ENCODE measurements around the gene RHOC. TPM values are rescaled to one million over a fixed set of nuclear protein-coding genes. Genes with fewer than 3 reads are reported as not detected.

The RHOC gene
- polyA plus RNA-seq, 1 of the 3 experiments (the other 2 are of a cell fraction): 1,028 TPM

GRCh38 chr1:112697781-112698201, 9.1 kb downstream of the RHOC start:
- peaks cover 20 to 68% of the 10 kb centered on the region in 2 experiments for H3K36me3 ChIP-seq (replicated peaks in 1 of 2; ENCODE audit: control insufficient read depth in 1 of 2, insufficient read depth in 2 of 2, low read length in 1 of 2)
- H3K4me2 ChIP-seq: no peak overlapping the region
- DNase-seq: no peak
- peaks cover 25 to 32% of the 10 kb centered on the region in 2 experiments; a peak in 3 of 4 replicates for H3K4me1 ChIP-seq (ENCODE audit: control insufficient read depth in 1 of 2, insufficient read depth in 2 of 2, low read depth in 1 of 2, low read length in 1 of 2)
- CTCF ChIA-PET: interaction anchor here (0.9 to 4.4 kb wide), 4 partner anchors 24 to 307 kb away, joined by 3 to 21 read pairs (median 5); no protein-coding TSS in a partner anchor
- WGBS (ENCODE audit: low lambda C conversion rate): 98% methylated on average over 8 of the region's 9 CpGs
- no peak overlapping the region for H3K4me3 ChIP-seq (ENCODE audit: low read depth in 2 of 2, low read length in 1 of 2)
- no peak overlapping the region for H3K9ac ChIP-seq
- no peak for TF ChIP-seq JUND (IDR thresholded peaks at IDR 0.05)
- no peak for TF ChIP-seq NRF1 (IDR thresholded peaks at IDR 0.05; ENCODE audit: low read depth, low read length)
- no peak for TF ChIP-seq RFX5 (IDR thresholded peaks at IDR 0.05; ENCODE audit: low read length)
- no peak for TF ChIP-seq NFIC (IDR thresholded peaks at IDR 0.05; ENCODE audit: borderline replicate concordance)
- TF ChIP-seq GABPA (IDR thresholded peaks at IDR 0.05; ENCODE audit: low read depth): no peak
- no peak for TF ChIP-seq GATA2 (CRISPR knock-in tag; IDR thresholded peaks at IDR 0.05)
- TF ChIP-seq PBX3 (IDR thresholded peaks at IDR 0.05): no peak
- no peak for TF ChIP-seq IRF3 (IDR thresholded peaks at IDR 0.05; ENCODE audit: low read depth, low read length)
- TF ChIP-seq ZBTB33 (IDR thresholded peaks at IDR 0.05; ENCODE audit: borderline replicate concordance, low read depth): no peak
- no peak for TF ChIP-seq TEAD4 (IDR thresholded peaks at IDR 0.05; ENCODE audit: borderline replicate concordance, insufficient read depth)
- no peaks in the 10 kb centered on the region for H3K9me2 ChIP-seq
- no peak overlapping the region for H2AFZ ChIP-seq (ENCODE audit: low read depth)
- POLR2A ChIA-PET: interaction anchor here (1.1 kb wide), 1 partner anchor 23 kb away, joined by 6 read pairs; the partner anchor contains the start of gene MOV10
- no peaks in the 10 kb centered on the region; the same call in 1 of the 2 replicates for H4K20me1 ChIP-seq (ENCODE audit: insufficient read depth)
- peaks cover 4% of the 10 kb centered on the region; the same call in 1 of the 2 replicates for H3K79me2 ChIP-seq (ENCODE audit: insufficient read depth)
- no peak overlapping the region for H3K27ac ChIP-seq (ENCODE audit: low read depth in 2 of 2, low read length in 1 of 2)
- no peaks in the 10 kb centered on the region for H3K9me3 ChIP-seq
- H3K27me3 ChIP-seq (ENCODE audit: insufficient read depth): no peaks in the 10 kb centered on the region
- H3F3A ChIP-seq (replicated peaks; ENCODE audit: insufficient read depth): peaks cover 35% of the 10 kb centered on the region

- no peaks in the 10 kb centered on the region for H3K9me3 ChIP-seq
- 94% methylated on average over 7 of the region's 7 CpGs for WGBS (ENCODE audit: low lambda C conversion rate)
- peaks cover 20 to 62% of the 10 kb centered on the region in 2 experiments for H3K36me3 ChIP-seq (replicated peaks in 1 of 2; ENCODE audit: control insufficient read depth in 1 of 2, insufficient read depth in 2 of 2, low read length in 1 of 2)
- H3K27ac ChIP-seq (ENCODE audit: low read depth in 2 of 2, low read length in 1 of 2): no peak overlapping the region
- no peak overlapping the region for H3K4me2 ChIP-seq
- no peaks in the 10 kb centered on the region for H3K27me3 ChIP-seq (ENCODE audit: insufficient read depth)
- no peaks in the 10 kb centered on the region for H3K79me2 ChIP-seq (ENCODE audit: insufficient read depth)
- no peaks in the 10 kb centered on the region; the same call in 1 of the 2 replicates for H4K20me1 ChIP-seq (ENCODE audit: insufficient read depth)
- H3K9ac ChIP-seq: no peak overlapping the region
- peaks cover 22 to 25% of the 10 kb centered on the region in 2 experiments; a peak in 3 of 4 replicates for H3K4me1 ChIP-seq (ENCODE audit: control insufficient read depth in 1 of 2, insufficient read depth in 2 of 2, low read depth in 1 of 2, low read length in 1 of 2)
- no peak overlapping the region for H2AFZ ChIP-seq (ENCODE audit: low read depth)
- H3K9me2 ChIP-seq: no peaks in the 10 kb centered on the region
- H3F3A ChIP-seq (replicated peaks; ENCODE audit: insufficient read depth): peaks cover 25% of the 10 kb centered on the region
- ChIA-PET POLR2A (no interaction called here), CTCF (interaction anchor here (1.3 to 2.5 kb wide), 3 partner anchors 19 to 61 kb away, joined by 3 to 7 read pairs (median 6); partner anchors contain the start of gene PPM1J)
- no peak overlapping the region for H3K4me3 ChIP-seq (ENCODE audit: low read depth in 2 of 2, low read length in 1 of 2)
- DNase-seq: no peak
- no peak for TF ChIP-seq TEAD4 (IDR thresholded peaks at IDR 0.05; ENCODE audit: borderline replicate concordance, insufficient read depth)
- TF ChIP-seq RAD21 (IDR thresholded peaks at IDR 0.05; ENCODE audit: low read length): no peak
- no peak for TF ChIP-seq FOXM1 (IDR thresholded peaks at IDR 0.05; ENCODE audit: low read depth)
- no peak for TF ChIP-seq EP300 (IDR thresholded peaks at IDR 0.05; ENCODE audit: borderline replicate concordance in 1 of 2, low read depth in 1 of 2, low read length in 1 of 2)
- no peak for TF ChIP-seq TCF12 (IDR thresholded peaks at IDR 0.05)
- TF ChIP-seq REST (IDR thresholded peaks at IDR 0.05; ENCODE audit: low read depth, low read length): no peak
- TF ChIP-seq RFX5 (IDR thresholded peaks at IDR 0.05; ENCODE audit: low read length): no peak
- TF ChIP-seq GABPA (IDR thresholded peaks at IDR 0.05; ENCODE audit: low read depth): no peak
- TF ChIP-seq FOXJ3 (CRISPR knock-in tag; IDR thresholded peaks at IDR 0.05): no peak
- no peak for TF ChIP-seq USF1 (IDR thresholded peaks at IDR 0.05; ENCODE audit: borderline replicate concordance, low read depth)
- TF ChIP-seq GATA2 (CRISPR knock-in tag; IDR thresholded peaks at IDR 0.05): no peak
These were observed 10.2 kb downstream of the RHOC start for GRCh38 chr1:112696578-112697314.

Measured in SK-N-SH (cell line).